ENCODE data around the gene RHOT1. TPM values are rescaled to one million over a fixed set of nuclear protein-coding genes. Genes with fewer than 3 reads are reported as not detected.

RHOT1 gene
- total RNA-seq, 1 experiment from 2014 or later = 24.4 TPM

GRCh38 chr17:32189343-32189742 is 47.0 kb downstream of the RHOT1 start:
- no peaks in the 10 kb centered on the region for H3K27me3 ChIP-seq (ENCODE audit: insufficient read depth, low read length)
- H2AK5ac ChIP-seq (ENCODE audit: insufficient read length, low read length) = no peak overlapping the region
- no peak overlapping the region for H4K91ac ChIP-seq (ENCODE audit: insufficient read length, low read depth, low read length)
- H3K23me2 ChIP-seq (ENCODE audit: insufficient read length, low read depth, low read length, poor library complexity, severe bottlenecking) = no peaks in the 10 kb centered on the region
- H3K23ac ChIP-seq (ENCODE audit: insufficient read length, low read depth, low read length) = no peak overlapping the region
- H4K5ac ChIP-seq (ENCODE audit: insufficient read length, low read depth, low read length) = no peak overlapping the region
- H2AFZ ChIP-seq (ENCODE audit: low read length) = no peak overlapping the region
- Mint-ChIP-seq H3K36me3 (ENCODE audit: insufficient read depth in 1 of 3, low read depth in 3 of 3) (peaks cover 3 to 28% (median 13%) of the 10 kb centered on the region in 3 experiments; a peak in 6 of 7 replicates), H3K4me3 (no peak overlapping the region), H3K4me1 (no peaks in the 10 kb centered on the region), H3K9me3 (no peaks in the 10 kb centered on the region), H3K27me3 (ENCODE audit: low read depth) (no peaks in the 10 kb centered on the region), H3K27ac (peak overlapping the region in 1 of 3 experiments; percentile 56; a peak in 1 of 7 replicates)
- no peak overlapping the region for H2BK5ac ChIP-seq (ENCODE audit: insufficient read length, low read length)
- H3K14ac ChIP-seq (ENCODE audit: insufficient read depth, low read length) = no peak overlapping the region
- no peak for DNase-seq
- no peak overlapping the region for H2BK12ac ChIP-seq (ENCODE audit: insufficient read length, low read depth, low read length)
- WGBS (ENCODE audit: extremely low coverage, insufficient read length, low lambda C conversion rate) = no CpG with 5 or more reads among the region's 2 CpGs
- H3K79me1 ChIP-seq (ENCODE audit: insufficient read depth, low read depth, low read length, poor library complexity, severe bottlenecking) = no peaks in the 10 kb centered on the region
- H2BK15ac ChIP-seq (ENCODE audit: low read depth, low read length) = no peak overlapping the region
- no peak overlapping the region for H3K4me2 ChIP-seq (ENCODE audit: insufficient read depth, insufficient read length, low read length)
- no peak overlapping the region for H3K18ac ChIP-seq (ENCODE audit: insufficient read length, low read depth, low read length)
- no peak overlapping the region for H4K8ac ChIP-seq (replicated peaks; ENCODE audit: insufficient read length, low read depth, low read length)
- no peak overlapping the region for H2BK20ac ChIP-seq (ENCODE audit: low read depth, low read length, poor library complexity, severe bottlenecking)
- H3K56ac ChIP-seq (ENCODE audit: insufficient read length, low read depth, low read length) = no peak overlapping the region
- TF ChIP-seq, protein P1, sequence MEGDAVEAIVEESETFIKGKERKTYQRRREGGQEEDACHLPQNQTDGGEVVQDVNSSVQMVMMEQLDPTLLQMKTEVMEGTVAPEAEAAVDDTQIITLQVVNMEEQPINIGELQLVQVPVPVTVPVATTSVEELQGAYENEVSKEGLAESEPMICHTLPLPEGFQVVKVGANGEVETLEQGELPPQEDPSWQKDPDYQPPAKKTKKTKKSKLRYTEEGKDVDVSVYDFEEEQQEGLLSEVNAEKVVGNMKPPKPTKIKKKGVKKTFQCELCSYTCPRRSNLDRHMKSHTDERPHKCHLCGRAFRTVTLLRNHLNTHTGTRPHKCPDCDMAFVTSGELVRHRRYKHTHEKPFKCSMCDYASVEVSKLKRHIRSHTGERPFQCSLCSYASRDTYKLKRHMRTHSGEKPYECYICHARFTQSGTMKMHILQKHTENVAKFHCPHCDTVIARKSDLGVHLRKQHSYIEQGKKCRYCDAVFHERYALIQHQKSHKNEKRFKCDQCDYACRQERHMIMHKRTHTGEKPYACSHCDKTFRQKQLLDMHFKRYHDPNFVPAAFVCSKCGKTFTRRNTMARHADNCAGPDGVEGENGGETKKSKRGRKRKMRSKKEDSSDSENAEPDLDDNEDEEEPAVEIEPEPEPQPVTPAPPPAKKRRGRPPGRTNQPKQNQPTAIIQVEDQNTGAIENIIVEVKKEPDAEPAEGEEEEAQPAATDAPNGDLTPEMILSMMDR (conservative IDR thresholded peaks at IDR 0.05) = no peak
- no peak overlapping the region for H3K27ac ChIP-seq (ENCODE audit: insufficient read length, low read depth, low read length)
- H2BK120ac ChIP-seq (ENCODE audit: low read depth, low read length, poor library complexity, severe bottlenecking) = no peak overlapping the region
- no peaks in the 10 kb centered on the region for H3K79me2 ChIP-seq (ENCODE audit: insufficient read depth, low read length)
- no peaks in the 10 kb centered on the region for H3K9me3 ChIP-seq (ENCODE audit: control insufficient read depth, low read depth, low read length)
- no peak overlapping the region for H3K9ac ChIP-seq (ENCODE audit: extremely low read depth, insufficient read length, low read length)
- H4K20me1 ChIP-seq (ENCODE audit: control insufficient read depth, insufficient read depth, insufficient read length) = no peaks in the 10 kb centered on the region
- H3K4me1 ChIP-seq (ENCODE audit: insufficient read depth, low read length) = no peaks in the 10 kb centered on the region
- H3K4ac ChIP-seq (ENCODE audit: low read depth, low read length) = no peak overlapping the region
- no peak overlapping the region for H3T11ph ChIP-seq (ENCODE audit: low read length)

Data from H9 (cell line).